IMR-90 (cell line): Measurements from ENCODE around the gene DCC. TPM values are rescaled to one million over a fixed set of nuclear protein-coding genes. Genes with fewer than 3 reads are reported as not detected.

Experiments used
- ATAC-seq: fragments of 200-7000 bp; cut with Tn5 transposase; 2 replicates; pipeline ENCODE4 v1.9.1; 2020; ENCODE audit warnings: low read depth, mild to moderate bottlenecking, moderate library complexity
- BruUV-seq: library from RNA; stranded (reverse); fragments of 400-500 nt; replicated peaks from 2 replicates; lab custom pipeline; 2021; lab: Mats Ljungman, UMichigan
- CTCF ChIA-PET: fragments of 300-600 bp; formaldehyde crosslinking; extraction: SDS; loops from one replicate; lab custom pipeline; 2021; ENCODE audit warnings: antibody characterized with exemption; lab: Yijun Ruan, JAX
- POLR2A ChIA-PET: fragments of 300-600 bp; sonication (Branson Sonifier 250); formaldehyde crosslinking; loops from one replicate; lab custom pipeline; 2022; ENCODE audit warnings: antibody characterized with exemption; ENCODE audit not compliant: unreplicated experiment; lab: Charles Lee
- DNase-seq: peaks from one replicate; pipeline ENCODE4 v3.0.0; 2013
- H2AFZ ChIP-seq: replicated peaks from 2 replicates; pipeline ENCODE3; 2013; ENCODE audit warnings: low read length, mild to moderate bottlenecking; ENCODE audit not compliant: poor library complexity
- H2AK5ac ChIP-seq: 2 replicates; pipeline ENCODE4 v1.6.1; 2013; ENCODE audit warnings: low read depth, low read length, inconsistent platforms
- H2AK9ac ChIP-seq: replicated peaks from 2 replicates; pipeline ENCODE3; 2013; ENCODE audit warnings: mild to moderate bottlenecking, low read depth, low read length, moderate library complexity; ENCODE audit not compliant: poor library complexity
- H2BK120ac ChIP-seq: 2 replicates; pipeline ENCODE4 v1.6.1; 2013; ENCODE audit warnings: low read depth, low read length, inconsistent platforms
- H2BK15ac ChIP-seq: 3 replicates; pipeline ENCODE4 v1.6.1; 2013; ENCODE audit warnings: low read depth, low read length, inconsistent platforms
- H2BK20ac ChIP-seq: 2 replicates; pipeline ENCODE4 v1.6.1; 2013; ENCODE audit warnings: low read depth, mild to moderate bottlenecking, inconsistent platforms, low read length, moderate library complexity
- H2BK5ac ChIP-seq: 2 replicates; pipeline ENCODE4 v1.6.1; 2013; ENCODE audit warnings: mild to moderate bottlenecking, low read depth, low read length, inconsistent platforms; ENCODE audit not compliant: poor library complexity, severe bottlenecking
- H3K14ac ChIP-seq: replicated peaks from 2 replicates; pipeline ENCODE4 v1.6.1; 2013; ENCODE audit warnings: low read depth, low read length, inconsistent platforms
- H3K18ac ChIP-seq: 2 replicates; pipeline ENCODE4 v1.6.1; 2013; ENCODE audit warnings: low read depth, low read length, control low read depth
- H3K23ac ChIP-seq: 2 replicates; pipeline ENCODE4 v1.6.1; 2013; ENCODE audit warnings: low read depth, low read length, inconsistent platforms
- H3K27ac ChIP-seq: 2 replicates; pipeline ENCODE4 v1.5.1; 2013; ENCODE audit warnings: mild to moderate bottlenecking, control low read depth, low read length; ENCODE audit not compliant: insufficient read depth
- H3K27me3 ChIP-seq: 2 replicates; pipeline ENCODE4 v1.6.1; 2013; ENCODE audit warnings: low read length; ENCODE audit not compliant: control insufficient read depth, insufficient read depth
- H3K36me3 ChIP-seq: 2 replicates; pipeline ENCODE4 v1.6.1; 2013; ENCODE audit warnings: low read length, mixed read lengths; ENCODE audit not compliant: control insufficient read depth, insufficient read depth
- H3K4ac ChIP-seq: 2 replicates; pipeline ENCODE4 v1.6.1; 2013; ENCODE audit warnings: low read depth, low read length, inconsistent platforms
- H3K4me1 ChIP-seq: 2 replicates; pipeline ENCODE4 v1.6.1; 2013; ENCODE audit warnings: low read length, mixed read lengths; ENCODE audit not compliant: control insufficient read depth, insufficient read depth
- H3K4me2 ChIP-seq: 2 replicates; pipeline ENCODE4 v1.6.1; 2013; ENCODE audit warnings: low read depth, mild to moderate bottlenecking, control low read depth, low read length, moderate library complexity
- H3K4me3 ChIP-seq: 2 replicates; pipeline ENCODE4 v1.5.1; 2013; ENCODE audit warnings: low read depth, mild to moderate bottlenecking, control low read depth, low read length, moderate library complexity; ENCODE audit not compliant: insufficient read depth
- H3K56ac ChIP-seq: 2 replicates; pipeline ENCODE4 v1.6.1; 2013; ENCODE audit warnings: low read length, inconsistent platforms; ENCODE audit not compliant: insufficient read depth; ENCODE audit errors: extremely low read depth
- H3K79me1 ChIP-seq, 2 experiments: 2 replicates each; pipeline ENCODE4 v1.6.1; 2013; ENCODE audit warnings: low read length in 2 of 2, inconsistent platforms in 1 of 2, low read depth in 1 of 2
- H3K9ac ChIP-seq: 2 replicates; pipeline ENCODE4 v1.6.1; 2013; ENCODE audit warnings: low read depth, low read length, control low read depth
- H3K9me1 ChIP-seq: 2 replicates; pipeline ENCODE4 v1.6.1; 2013; ENCODE audit warnings: low read length, inconsistent platforms; ENCODE audit not compliant: insufficient read depth
- H3K9me3 ChIP-seq: 2 replicates; pipeline ENCODE4 v1.6.1; 2013; ENCODE audit warnings: low read length; ENCODE audit not compliant: control insufficient read depth, insufficient read depth
- H4K20me1 ChIP-seq: 2 replicates; pipeline ENCODE4 v1.6.1; 2013; ENCODE audit warnings: low read length, inconsistent platforms; ENCODE audit not compliant: insufficient read depth
- H4K5ac ChIP-seq: 2 replicates; pipeline ENCODE4 v1.6.1; 2013; ENCODE audit warnings: mild to moderate bottlenecking, low read depth, low read length, control low read depth
- H4K8ac ChIP-seq, 2 experiments: 2 replicates each; pipeline ENCODE4 v1.6.1; 2013; ENCODE audit warnings: low read depth in 2 of 2, low read length in 2 of 2, control low read depth in 1 of 2, inconsistent platforms in 1 of 2
- H4K91ac ChIP-seq: 2 replicates; pipeline ENCODE4 v1.6.1; 2013; ENCODE audit warnings: low read depth, low read length, inconsistent platforms; ENCODE audit not compliant: insufficient read depth
- FOS ChIP-seq: fragments of 150-350 bp; IDR thresholded peaks from 2 replicates; pipeline ENCODE4 v1.6.1; 2016; ENCODE audit warnings: low read depth, low read length
- MAFK ChIP-seq: IDR thresholded peaks from 2 replicates; pipeline ENCODE4 v1.6.1; 2012; ENCODE audit warnings: low read depth, low read length, improper control_type of control experiment
- MAZ ChIP-seq: IDR thresholded peaks from 2 replicates; pipeline ENCODE4 v1.6.1; 2012; ENCODE audit warnings: low read depth, mild to moderate bottlenecking, low read length, improper control_type of control experiment, moderate library complexity, borderline replicate concordance
- MXI1 ChIP-seq: IDR thresholded peaks from 2 replicates; pipeline ENCODE4 v1.6.1; 2012; ENCODE audit warnings: low read depth, mild to moderate bottlenecking, low read length, moderate library complexity, borderline replicate concordance
- NFE2L2 ChIP-seq: fragments of 150-350 bp; IDR thresholded peaks from 2 replicates; pipeline ENCODE4 v1.6.1; 2016; ENCODE audit warnings: low read depth, mild to moderate bottlenecking, low read length
- RCOR1 ChIP-seq: IDR thresholded peaks from 2 replicates; pipeline ENCODE4 v1.6.1; 2012; ENCODE audit warnings: mild to moderate bottlenecking, low read length, improper control_type of control experiment; ENCODE audit not compliant: insufficient replicate concordance
- RFX5 ChIP-seq: IDR thresholded peaks from 2 replicates; pipeline ENCODE4 v1.8.0; 2012; ENCODE audit warnings: low read depth, mild to moderate bottlenecking, low read length, moderate library complexity
- SMC3 ChIP-seq: fragments of 150-350 bp; IDR thresholded peaks from 2 replicates; pipeline ENCODE4 v1.6.1; 2016; ENCODE audit warnings: low read depth, mild to moderate bottlenecking, antibody characterized with exemption, low read length, moderate library complexity
- USF2 ChIP-seq: fragments of 150-350 bp; IDR thresholded peaks from 2 replicates; pipeline ENCODE4 v1.6.1; 2017; ENCODE audit warnings: mild to moderate bottlenecking, antibody characterized with exemption, low read length, low read depth
- WGBS, 2 experiments: methylation state at CpG; one replicate each; pipeline versions ENCODE4 v1.1.5 to v1.1.7; 2013; ENCODE audit warnings: missing lambda C conversion rate in 2 of 2; ENCODE audit not compliant: insufficient read length in 1 of 2; ENCODE audit errors: extremely low coverage in 2 of 2; 5-methylcytosine and 5-hydroxymethylcytosine counted together
- dilution Hi-C: fragments of 300-500 bp; cut with HindIII; formaldehyde crosslinking; loops from one replicate; pipeline ENCODE4 v1.14.3; 2018; ENCODE audit warnings: low sequenced_read_pairs; ENCODE audit not compliant: unreplicated experiment
- in situ Hi-C: fragments of 300-500 bp; cut with MboI; formaldehyde crosslinking; loops from 3 replicates; pipeline ENCODE4 v1.14.3; 2019; ENCODE audit warnings: low sequenced_read_pairs, inconsistent platforms, mixed read lengths
- intact Hi-C: fragments of 100-400 bp; cut with micrococcal nuclease; formaldehyde crosslinking; loops from 2 replicates; pipeline ENCODE4 v1.10.0; 2022
- polyA plus RNA-seq, 3 experiments: library from polyadenylated mRNA; depleted of rRNA; stranded (reverse); fragments of >200 nt; gene quantifications; 2 replicates each; pipeline ENCODE4 v1.2.3, GENCODE V29; 2012; ENCODE audit warnings: low replicate concordance in 1 of 3
- total RNA-seq: library from RNA; depleted of rRNA; stranded (reverse); fragments of >200 nt; gene quantifications from 2 replicates; pipeline ENCODE4 v1.2.3, GENCODE V29; 2012

The DCC gene
- total and polyA plus RNA-seq, 2 of the 4 experiments (the other 2 are of a cell fraction) = 0.31 to 0.54 TPM

DNA sequence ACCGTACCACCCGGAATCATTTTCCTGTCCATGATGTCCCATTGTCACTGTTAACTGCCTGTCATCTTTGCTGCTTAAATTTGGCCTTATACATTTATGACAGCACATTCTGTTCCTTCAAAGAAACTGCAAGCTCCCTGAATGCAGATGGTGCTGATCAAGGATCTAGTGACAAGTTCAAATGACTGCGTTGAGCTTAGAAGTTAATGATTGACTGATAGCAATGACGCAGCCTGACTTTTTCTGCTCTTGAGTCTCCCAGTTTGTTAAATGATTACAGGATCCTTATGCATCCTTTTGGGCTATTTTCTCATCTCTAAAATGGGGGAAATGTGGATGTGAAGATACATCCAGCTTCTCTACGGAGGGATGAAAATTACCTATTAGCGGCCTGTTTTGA, 159.0 kb downstream of the DCC start:
- no peak overlapping the region for H3K4me3 ChIP-seq
- no peak overlapping the region for H3K18ac ChIP-seq
- H3K27ac ChIP-seq = no peak overlapping the region
- H3K4me1 ChIP-seq = no peaks in the 10 kb centered on the region
- TF ChIP-seq FOS = no peak
- TF ChIP-seq MAFK = no peak
- TF ChIP-seq NFE2L2 = no peak
- no peak for TF ChIP-seq USF2
- no peak for TF ChIP-seq SMC3
- no peak for TF ChIP-seq MXI1
- no peak for TF ChIP-seq RFX5
- TF ChIP-seq RCOR1 = no peak
- TF ChIP-seq MAZ = no peak
- no peak overlapping the region for H2BK5ac ChIP-seq
- ATAC-seq = no peak
- no peak overlapping the region for H2AK5ac ChIP-seq
- H3K36me3 ChIP-seq = no peaks in the 10 kb centered on the region
- no peaks in the 10 kb centered on the region for H4K20me1 ChIP-seq
- H3K4me2 ChIP-seq = no peak overlapping the region
- intact Hi-C loops (no loop called here), in situ Hi-C loops (no loop called here), dilution Hi-C loops (no loop called here)
- CTCF ChIA-PET = no interaction called here
- no peaks in the 10 kb centered on the region for H3K9me1 ChIP-seq
- peaks cover 14% of the 10 kb centered on the region for H3K9me3 ChIP-seq
- H3K23ac ChIP-seq = no peak overlapping the region
- H3K14ac ChIP-seq = no peak overlapping the region
- H3K4ac ChIP-seq = no peak overlapping the region
- no peak overlapping the region for H4K91ac ChIP-seq
- no peaks in the 10 kb centered on the region for H3K27me3 ChIP-seq
- WGBS, 2 experiments = 100% methylated on average over 1 of the region's 6 CpGs; no CpG with 5 or more reads in 1 of the 2 experiments
- H3K9ac ChIP-seq = no peak overlapping the region
- H4K8ac ChIP-seq = no peak overlapping the region
- no peak overlapping the region for H3K56ac ChIP-seq
- POLR2A ChIA-PET = no interaction called here
- H2BK20ac ChIP-seq = no peak overlapping the region
- no peak overlapping the region for H2AK9ac ChIP-seq
- H2BK120ac ChIP-seq = no peak overlapping the region
- no peak overlapping the region for H4K5ac ChIP-seq
- H3K79me1 ChIP-seq = no peaks in the 10 kb centered on the region
- no peak overlapping the region for H2BK15ac ChIP-seq
- no TSS peak for BruUV-seq
- no peak for DNase-seq
- no peak overlapping the region for H2AFZ ChIP-seq
